ENCODE results near the gene HBZ.
"Not testable (repeated sequence)": the region's sequence is repeated elsewhere in the genome, so short reads cannot be mapped to it uniquely, and the experiment has no call there.

The HBZ gene

GRCh38 chr16:164827-165538, 12.5 kb downstream of the HBZ start:
- DNase-seq (ENCODE audit: low read depth) = no peak

DNA sequence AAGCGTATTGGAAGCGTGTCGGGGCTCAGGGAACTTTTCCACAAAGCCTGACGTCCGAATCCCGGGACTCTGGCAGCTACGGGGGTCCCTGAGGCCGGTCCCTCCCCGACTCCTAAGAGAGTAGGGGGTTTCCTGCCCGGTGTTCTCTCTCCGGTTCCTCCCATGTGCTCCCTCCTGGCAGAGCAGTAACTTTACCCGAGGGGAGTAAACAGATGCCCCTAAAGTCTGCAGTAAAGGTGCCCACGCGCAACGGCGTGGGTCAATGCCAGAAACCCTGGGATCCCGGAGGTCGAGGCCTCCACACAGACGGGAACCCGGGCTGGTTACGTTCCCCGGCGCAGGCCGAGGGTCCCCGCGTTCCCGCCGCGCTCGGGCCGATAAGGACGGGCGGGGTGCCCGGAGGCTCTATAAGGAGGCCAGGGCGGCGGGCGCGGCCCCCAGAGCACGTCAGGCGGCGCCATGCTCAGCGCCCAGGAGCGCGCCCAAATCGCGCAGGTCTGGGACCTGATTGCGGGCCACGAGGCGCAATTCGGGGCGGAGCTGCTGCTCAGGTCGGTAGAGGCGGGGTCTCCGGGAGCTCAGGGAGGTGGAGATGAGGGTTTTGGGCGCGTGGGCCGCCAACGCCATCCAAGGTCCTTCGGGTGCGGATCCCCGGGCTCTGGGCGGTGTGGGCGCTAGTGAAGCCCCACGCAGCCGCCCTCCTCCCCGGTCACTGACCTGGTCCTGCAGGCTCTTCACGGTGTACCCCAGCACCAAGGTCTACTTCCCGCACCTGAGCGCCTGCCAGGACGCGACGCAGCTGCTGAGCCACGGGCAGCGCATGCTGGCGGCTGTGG, 13.3 kb downstream of the HBZ start, which contains the start of gene HBM:
HBM (plus strand) TSS at position 440 of the 836 bp plus-strand sequence; CDS start at position 460, 20 bp downstream.
- DNase-seq (ENCODE audit: low read depth) = no peak

- no peak for DNase-seq (ENCODE audit: low read depth)
Observed at GRCh38 chr16:166375-167121, 14.1 kb downstream of the HBZ start.

DNA sequence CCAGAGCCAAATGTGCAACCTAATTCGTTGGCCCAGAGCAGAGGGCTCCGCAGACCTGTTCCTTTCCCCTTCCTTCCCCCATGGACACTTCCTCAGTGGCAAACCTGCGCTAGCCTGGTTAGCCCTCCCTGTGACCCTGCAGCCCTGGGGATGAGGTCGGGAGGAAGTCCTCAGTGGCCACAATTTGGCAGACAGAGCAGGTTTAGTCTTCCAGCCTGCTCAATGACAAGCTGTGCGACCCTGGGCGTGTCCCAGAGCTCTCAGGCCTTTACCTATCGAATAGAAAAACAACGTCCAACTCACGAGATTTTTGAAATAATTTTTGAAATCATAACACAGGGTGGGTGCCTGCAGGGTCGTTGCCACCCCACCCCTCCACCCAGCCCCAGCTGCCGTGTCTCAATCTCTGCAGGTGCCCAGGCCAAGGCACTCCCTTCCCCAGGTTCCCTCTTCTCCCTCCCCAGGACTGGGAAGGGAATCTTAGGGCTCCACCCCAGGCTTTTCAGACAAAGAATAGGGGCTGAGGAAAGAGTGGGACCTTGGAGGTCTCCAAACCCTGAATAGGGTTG, 14.8 kb downstream of the HBZ start:
- DNase-seq (ENCODE audit: low read depth) = no peak

DNA sequence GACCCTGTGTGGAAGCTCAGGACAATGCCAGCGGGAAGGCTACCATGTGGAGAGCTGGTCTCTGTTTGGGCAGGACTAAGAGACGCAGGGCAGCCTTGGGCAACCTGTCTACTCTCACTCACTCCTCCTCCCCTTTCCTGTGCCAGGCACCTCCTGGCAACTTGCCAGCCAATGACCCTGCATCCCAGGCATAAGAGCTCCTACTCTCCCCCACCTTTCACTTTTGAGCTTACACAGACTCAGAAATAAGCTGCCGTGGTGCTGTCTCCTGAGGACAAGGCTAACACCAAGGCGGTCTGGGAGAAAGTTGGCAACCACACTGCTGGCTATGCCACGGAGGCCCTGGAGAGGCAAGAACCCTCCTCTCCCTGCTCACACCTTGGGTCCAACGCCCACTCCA, 16.0 kb downstream of the HBZ start:
- DNase-seq (ENCODE audit: low read depth) = no peak

DNA sequence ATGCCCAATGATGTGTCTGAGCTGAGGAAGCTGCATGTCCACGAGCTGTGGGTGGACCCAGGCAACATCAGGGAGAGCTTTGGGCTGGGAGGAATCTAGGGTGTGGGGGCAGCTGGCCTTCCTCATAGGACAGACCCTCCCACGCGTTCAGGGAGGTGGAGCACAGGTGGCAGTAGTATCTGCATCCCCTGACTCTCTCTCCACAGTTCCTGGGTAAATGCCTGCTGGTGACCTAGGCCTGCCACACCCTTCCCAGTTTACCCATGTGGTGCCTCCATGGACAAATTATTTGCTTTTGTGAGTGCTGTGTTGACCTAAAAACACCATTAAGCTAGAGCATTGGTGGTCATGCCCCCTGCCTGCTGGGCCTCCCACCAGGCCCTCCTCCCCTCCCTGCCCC, 16.6 kb downstream of the HBZ start:
- DNase-seq (ENCODE audit: low read depth) = no peak

DNA sequence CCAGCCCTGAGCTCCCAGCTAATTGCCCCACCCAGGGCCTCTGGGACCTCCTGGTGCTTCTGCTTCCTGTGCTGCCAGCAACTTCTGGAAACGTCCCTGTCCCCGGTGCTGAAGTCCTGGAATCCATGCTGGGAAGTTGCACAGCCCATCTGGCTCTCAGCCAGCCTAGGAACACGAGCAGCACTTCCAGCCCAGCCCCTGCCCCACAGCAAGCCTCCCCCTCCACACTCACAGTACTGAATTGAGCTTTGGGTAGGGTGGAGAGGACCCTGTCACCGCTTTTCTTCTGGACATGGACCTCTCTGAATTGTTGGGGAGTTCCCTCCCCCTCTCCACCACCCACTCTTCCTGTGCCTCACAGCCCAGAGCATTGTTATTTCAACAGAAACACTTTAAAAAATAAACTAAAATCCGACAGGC, 17.7 kb downstream of the HBZ start:
- not testable (repeated sequence) for DNase-seq (ENCODE audit: low read depth)

DNA sequence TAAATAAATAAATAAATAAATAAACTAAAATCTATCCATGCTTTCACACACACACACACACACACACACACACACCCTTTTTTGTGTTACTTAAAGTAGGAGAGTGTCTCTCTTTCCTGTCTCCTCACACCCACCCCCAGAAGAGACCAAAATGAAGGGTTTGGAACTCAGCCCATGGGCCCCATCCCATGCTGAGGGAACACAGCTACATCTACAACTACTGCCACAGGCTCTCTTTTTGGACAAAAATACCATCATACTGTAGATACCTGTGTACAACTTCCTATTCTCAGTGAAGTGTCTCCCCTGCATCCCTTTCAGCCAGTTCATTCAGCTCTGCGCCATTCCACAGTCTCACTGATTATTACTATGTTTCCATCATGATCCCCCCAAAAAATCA, 18.3 kb downstream of the HBZ start:
- no peak for DNase-seq (ENCODE audit: low read depth)

- DNase-seq (ENCODE audit: low read depth) = not testable (repeated sequence)
Observed at GRCh38 chr16:172374-172941, 20.0 kb downstream of the HBZ start, which contains the start of gene HBA2. HBA2 (plus strand) TSS chr16:172876; CDS start chr16:172913, 37 bp downstream.

DNA sequence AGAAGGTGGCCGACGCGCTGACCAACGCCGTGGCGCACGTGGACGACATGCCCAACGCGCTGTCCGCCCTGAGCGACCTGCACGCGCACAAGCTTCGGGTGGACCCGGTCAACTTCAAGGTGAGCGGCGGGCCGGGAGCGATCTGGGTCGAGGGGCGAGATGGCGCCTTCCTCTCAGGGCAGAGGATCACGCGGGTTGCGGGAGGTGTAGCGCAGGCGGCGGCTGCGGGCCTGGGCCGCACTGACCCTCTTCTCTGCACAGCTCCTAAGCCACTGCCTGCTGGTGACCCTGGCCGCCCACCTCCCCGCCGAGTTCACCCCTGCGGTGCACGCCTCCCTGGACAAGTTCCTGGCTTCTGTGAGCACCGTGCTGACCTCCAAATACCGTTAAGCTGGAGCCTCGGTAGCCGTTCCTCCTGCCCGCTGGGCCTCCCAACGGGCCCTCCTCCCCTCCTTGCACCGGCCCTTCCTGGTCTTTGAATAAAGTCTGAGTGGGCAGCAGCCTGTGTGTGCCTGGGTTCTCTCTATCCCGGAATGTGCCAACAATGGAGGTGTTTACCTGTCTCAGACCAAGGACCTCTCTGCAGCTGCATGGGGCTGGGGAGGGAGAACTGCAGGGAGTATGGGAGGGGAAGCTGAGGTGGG, 20.9 kb downstream of the HBZ start:
- not testable (repeated sequence) for DNase-seq (ENCODE audit: low read depth)

DNA sequence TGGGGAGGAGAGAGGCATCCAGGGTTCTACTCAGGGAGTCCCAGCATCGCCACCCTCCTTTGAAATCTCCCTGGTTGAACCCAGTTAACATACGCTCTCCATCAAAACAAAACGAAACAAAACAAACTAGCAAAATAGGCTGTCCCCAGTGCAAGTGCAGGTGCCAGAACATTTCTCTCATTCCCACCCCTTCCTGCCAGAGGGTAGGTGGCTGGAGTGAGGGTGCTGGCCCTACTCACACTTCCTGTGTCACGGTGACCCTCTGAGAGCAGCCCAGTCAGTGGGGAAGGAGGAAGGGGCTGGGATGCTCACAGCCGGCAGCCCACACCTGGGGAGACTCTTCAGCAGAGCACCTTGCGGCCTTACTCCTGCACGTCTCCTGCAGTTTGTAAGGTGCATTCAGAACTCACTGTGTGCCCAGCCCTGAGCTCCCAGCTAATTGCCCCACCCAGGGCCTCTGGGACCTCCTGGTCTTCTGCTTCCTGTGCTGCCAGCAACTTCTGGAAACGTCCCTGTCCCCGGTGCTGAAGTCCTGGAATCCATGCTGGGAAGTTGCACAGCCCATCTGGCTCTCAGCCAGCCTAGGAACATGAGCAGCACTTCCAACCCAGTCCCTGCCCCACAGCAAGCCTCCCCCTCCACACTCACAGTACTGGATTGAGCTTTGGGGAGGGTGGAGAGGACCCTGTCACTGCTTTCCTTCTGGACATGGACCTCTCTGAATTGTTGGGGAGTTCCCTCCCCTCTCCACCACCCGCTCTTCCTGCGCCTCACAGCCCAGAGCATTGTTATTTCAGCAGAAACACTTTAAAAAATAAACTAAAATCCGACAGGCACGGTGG, 21.7 kb downstream of the HBZ start:
- DNase-seq (ENCODE audit: low read depth) = not testable (repeated sequence)

DNA sequence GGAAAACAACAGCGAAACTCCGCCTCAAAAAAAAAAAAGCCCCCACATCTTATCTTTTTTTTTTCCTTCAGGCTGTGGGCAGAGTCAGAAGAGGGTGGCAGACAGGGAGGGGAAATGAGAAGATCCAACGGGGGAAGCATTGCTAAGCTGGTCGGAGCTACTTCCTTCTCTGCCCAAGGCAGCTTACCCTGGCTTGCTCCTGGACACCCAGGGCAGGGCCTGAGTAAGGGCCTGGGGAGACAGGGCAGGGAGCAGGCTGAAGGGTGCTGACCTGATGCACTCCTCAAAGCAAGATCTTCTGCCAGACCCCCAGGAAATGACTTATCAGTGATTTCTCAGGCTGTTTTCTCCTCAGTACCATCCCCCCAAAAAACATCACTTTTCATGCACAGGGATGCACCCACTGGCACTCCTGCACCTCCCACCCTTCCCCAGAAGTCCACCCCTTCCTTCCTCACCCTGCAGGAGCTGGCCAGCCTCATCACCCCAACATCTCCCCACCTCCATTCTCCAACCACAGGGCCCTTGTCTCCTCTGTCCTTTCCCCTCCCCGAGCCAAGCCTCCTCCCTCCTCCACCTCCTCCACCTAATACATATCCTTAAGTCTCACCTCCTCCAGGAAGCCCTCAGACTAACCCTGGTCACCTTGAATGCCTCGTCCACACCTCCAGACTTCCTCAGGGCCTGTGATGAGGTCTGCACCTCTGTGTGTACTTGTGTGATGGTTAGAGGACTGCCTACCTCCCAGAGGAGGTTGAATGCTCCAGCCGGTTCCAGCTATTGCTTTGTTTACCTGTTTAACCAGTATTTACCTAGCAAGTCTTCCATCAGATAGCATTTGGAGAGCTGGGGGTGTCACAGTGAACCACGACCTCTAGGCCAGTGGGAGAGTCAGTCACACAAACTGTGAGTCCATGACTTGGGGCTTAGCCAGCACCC, 22.8 kb downstream of the HBZ start:
- DNase-seq (ENCODE audit: low read depth) = no peak

- not testable (repeated sequence) for DNase-seq (ENCODE audit: low read depth)
Observed at GRCh38 chr16:176006-176405, 23.6 kb downstream of the HBZ start.

- not testable (repeated sequence) for DNase-seq (ENCODE audit: low read depth)
Observed at GRCh38 chr16:176477-177382, 24.3 kb downstream of the HBZ start, which contains the start of gene HBA1. HBA1 (plus strand) TSS chr16:176680; CDS start chr16:176717, 37 bp downstream.

- DNase-seq (ENCODE audit: low read depth) = no peak
Observed at GRCh38 chr16:177394-177822, 25.0 kb downstream of the HBZ start.

GRCh38 chr16:177981-178667, 25.7 kb downstream of the HBZ start:
- DNase-seq (ENCODE audit: low read depth) = no peak

GRCh38 chr16:178668-179015, 26.2 kb downstream of the HBZ start:
- DNase-seq (ENCODE audit: low read depth) = no peak
